ENCODE results near the gene GLI3. TPM values are rescaled to one million over a fixed set of nuclear protein-coding genes. Genes with fewer than 3 reads are reported as not detected.
"Not testable (repeated sequence)": the region's sequence is repeated elsewhere in the genome, so short reads cannot be mapped to it uniquely, and the experiment has no call there.

GLI3 gene
- total RNA-seq, 1 donor from 2014 or later: not detected

DNA sequence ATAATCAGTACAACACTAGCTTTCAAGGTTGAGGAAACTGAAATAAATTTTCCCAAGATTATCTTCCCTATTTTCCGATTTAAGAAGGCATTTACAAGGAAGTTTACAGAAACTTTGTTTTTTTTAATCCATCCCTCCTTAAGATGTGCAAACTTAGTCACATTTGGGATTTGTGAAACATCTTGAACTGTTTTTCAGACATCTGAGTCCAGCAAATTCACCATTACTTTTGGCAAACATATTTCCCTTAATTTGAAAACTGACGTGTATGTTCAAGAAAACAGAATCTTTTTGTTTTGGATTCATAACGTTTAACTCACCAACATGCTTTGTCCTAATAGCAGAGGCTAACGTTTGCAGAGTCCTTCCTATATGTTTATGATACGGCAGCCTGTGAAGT lies 19.5 kb downstream of the GLI3 start:
- Mint-ChIP-seq H3K4me3 (no peak overlapping the region), H3K36me3 (ENCODE audit: low read depth) (no peaks in the 10 kb centered on the region), H3K27me3 (ENCODE audit: insufficient read depth) (peaks cover 4% of the 10 kb centered on the region), H3K9me3 (no peaks in the 10 kb centered on the region), H3K4me1 (ENCODE audit: low read depth) (no peaks in the 10 kb centered on the region), H3K27ac (no peak overlapping the region)
- DNase-seq (ENCODE audit: low spot score): no peak
- intact Hi-C loops (cut with micrococcal nuclease): no loop called here

DNA sequence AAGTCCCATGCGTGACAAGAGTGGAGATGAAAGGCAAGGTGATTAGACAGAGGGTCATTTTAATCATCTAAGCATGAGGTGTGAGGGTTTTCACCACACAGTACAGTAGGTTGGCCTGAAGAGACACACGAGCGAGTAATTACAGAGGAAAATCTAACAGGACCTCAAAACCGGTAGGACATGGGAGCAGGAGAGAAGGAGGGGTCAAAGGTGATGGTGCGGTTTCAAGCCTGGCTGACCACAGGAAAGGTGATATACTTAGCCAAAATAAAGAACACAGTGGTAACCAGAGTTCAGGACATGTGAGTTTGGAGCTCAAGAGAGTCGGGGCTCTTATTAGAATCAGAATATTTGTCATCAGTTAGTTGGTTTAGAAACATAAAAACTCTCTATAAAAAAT lies 20.0 kb downstream of the GLI3 start:
- Mint-ChIP-seq H3K27me3 (ENCODE audit: insufficient read depth) (peaks cover 4% of the 10 kb centered on the region), H3K9me3 (no peaks in the 10 kb centered on the region), H3K27ac (no peak overlapping the region), H3K4me3 (no peak overlapping the region), H3K4me1 (ENCODE audit: low read depth) (no peaks in the 10 kb centered on the region), H3K36me3 (ENCODE audit: low read depth) (no peaks in the 10 kb centered on the region)
- intact Hi-C loops (cut with micrococcal nuclease): no loop called here
- no peak for DNase-seq (ENCODE audit: low spot score)

DNA sequence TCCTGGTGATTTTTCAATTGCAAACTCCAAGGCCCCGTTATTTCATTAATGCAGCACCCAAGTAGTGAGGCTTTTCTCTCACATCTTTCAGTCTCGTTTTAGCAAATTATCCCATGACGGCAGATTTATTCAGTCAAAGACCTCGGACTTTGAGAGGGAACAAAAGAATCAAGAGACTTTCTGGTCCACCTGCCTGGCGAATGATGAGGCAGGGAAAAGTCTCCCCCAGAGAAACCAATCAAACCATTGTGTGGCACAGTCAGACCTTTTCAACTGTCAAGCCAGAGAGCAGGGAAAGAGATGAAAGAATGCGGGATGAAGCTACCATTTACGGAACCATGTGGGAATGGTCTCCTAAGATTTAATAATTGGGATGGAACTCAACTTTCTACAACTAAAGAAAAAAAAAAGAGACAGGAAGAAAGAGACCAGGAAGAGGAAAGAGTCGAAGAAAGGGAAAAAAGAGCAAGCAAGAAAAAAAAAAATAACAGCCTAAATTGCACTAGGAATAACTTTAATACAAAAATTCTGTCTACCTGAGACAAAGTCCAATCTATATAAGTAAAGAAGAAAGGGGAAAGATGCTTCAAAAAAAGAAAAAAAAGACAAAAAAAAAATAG lies 22.8 kb downstream of the GLI3 start:
- DNase-seq (ENCODE audit: low spot score): no peak
- Mint-ChIP-seq H3K36me3 (ENCODE audit: low read depth) (no peaks in the 10 kb centered on the region), H3K4me3 (no peak overlapping the region), H3K9me3 (no peaks in the 10 kb centered on the region), H3K27ac (no peak overlapping the region), H3K4me1 (ENCODE audit: low read depth) (no peaks in the 10 kb centered on the region), H3K27me3 (ENCODE audit: insufficient read depth) (peaks cover 4% of the 10 kb centered on the region)
- intact Hi-C loops (cut with micrococcal nuclease): no loop called here

DNA sequence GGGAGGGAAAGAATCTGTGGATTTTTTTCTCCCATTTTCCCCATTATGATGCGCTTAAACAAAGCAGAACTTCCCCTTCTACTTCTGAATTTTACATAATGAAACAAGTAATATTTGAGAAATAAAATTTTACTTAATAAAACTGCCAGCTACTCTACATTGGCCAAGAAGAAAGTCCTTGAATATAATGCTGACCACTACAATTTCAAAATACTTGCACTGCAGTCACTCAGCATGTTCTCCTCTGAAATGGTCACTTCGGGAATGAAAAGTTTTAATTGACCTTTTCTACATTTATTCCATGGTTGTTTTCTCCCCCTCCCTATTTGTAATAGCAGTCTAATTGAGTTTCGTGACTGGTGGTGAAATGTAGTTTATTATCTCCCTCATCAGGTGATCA lies 23.9 kb downstream of the GLI3 start:
- no peak for DNase-seq (ENCODE audit: low spot score)
- Mint-ChIP-seq H3K36me3 (ENCODE audit: low read depth) (no peaks in the 10 kb centered on the region), H3K4me3 (no peak overlapping the region), H3K27me3 (ENCODE audit: insufficient read depth) (peaks cover 2% of the 10 kb centered on the region), H3K4me1 (ENCODE audit: low read depth) (no peaks in the 10 kb centered on the region), H3K9me3 (no peaks in the 10 kb centered on the region), H3K27ac (no peak overlapping the region)
- intact Hi-C loops (cut with micrococcal nuclease): no loop called here

DNA sequence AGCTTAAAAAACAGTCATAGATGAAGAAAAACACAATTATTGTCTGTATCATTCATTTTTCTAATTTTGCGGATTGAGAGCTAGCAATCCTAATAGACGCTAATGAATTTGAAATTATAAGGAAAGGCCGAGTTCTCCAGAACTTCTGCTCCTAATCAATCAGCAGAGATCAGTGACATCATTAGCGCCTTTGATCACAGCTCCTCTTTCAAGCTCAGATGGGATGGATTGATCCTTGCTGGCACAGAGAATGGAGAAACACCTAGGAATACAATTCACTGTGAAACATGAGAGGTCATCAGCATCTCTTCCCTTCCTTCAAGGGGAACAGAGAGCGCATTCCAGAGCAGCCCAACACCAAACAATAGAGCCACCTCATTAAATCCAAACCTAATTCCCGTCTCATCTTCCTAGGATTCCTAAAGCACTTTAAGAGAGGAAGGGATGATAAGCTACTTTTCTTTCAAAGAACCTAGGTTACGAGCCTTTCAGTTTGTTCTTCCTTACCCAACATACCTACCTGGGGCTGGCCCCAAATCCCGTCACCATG lies 24.4 kb downstream of the GLI3 start:
- intact Hi-C loops (cut with micrococcal nuclease): no loop called here
- H3K36me3 Mint-ChIP-seq (ENCODE audit: low read depth): no peaks in the 10 kb centered on the region
- H3K4me3 Mint-ChIP-seq: no peak overlapping the region
- H3K27me3 Mint-ChIP-seq (ENCODE audit: insufficient read depth): peaks cover 2% of the 10 kb centered on the region
- no peaks in the 10 kb centered on the region for H3K9me3 Mint-ChIP-seq
- no peaks in the 10 kb centered on the region for H3K4me1 Mint-ChIP-seq (ENCODE audit: low read depth)
- H3K27ac Mint-ChIP-seq: no peak overlapping the region
- no peak for DNase-seq (ENCODE audit: low spot score)

DNA sequence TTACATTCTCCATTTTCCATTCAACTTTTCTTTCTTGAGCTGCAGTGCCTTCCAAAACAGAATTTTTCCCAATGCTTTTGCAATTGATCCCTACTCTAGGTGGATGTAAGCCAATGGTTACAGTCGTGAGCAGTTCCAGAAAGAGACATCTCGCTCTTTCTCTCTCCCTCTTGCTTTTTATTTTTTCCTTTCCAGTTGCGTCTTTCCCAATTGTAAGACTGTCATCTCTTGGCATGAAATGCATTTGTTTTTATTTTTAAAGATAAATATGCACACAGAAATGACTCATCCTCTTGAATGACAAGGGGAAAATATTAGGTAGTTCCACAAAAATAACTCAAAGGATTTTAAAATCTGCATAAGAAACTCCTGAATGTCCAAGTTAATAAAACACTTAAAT lies 25.1 kb downstream of the GLI3 start:
- DNase-seq (ENCODE audit: low spot score): no peak
- no peaks in the 10 kb centered on the region for H3K9me3 Mint-ChIP-seq
- intact Hi-C loops (cut with micrococcal nuclease): no loop called here
- no peak overlapping the region for H3K27ac Mint-ChIP-seq
- no peaks in the 10 kb centered on the region for H3K36me3 Mint-ChIP-seq (ENCODE audit: low read depth)
- H3K4me3 Mint-ChIP-seq: no peak overlapping the region
- H3K27me3 Mint-ChIP-seq (ENCODE audit: insufficient read depth): peaks cover 2% of the 10 kb centered on the region
- no peaks in the 10 kb centered on the region for H3K4me1 Mint-ChIP-seq (ENCODE audit: low read depth)

DNA sequence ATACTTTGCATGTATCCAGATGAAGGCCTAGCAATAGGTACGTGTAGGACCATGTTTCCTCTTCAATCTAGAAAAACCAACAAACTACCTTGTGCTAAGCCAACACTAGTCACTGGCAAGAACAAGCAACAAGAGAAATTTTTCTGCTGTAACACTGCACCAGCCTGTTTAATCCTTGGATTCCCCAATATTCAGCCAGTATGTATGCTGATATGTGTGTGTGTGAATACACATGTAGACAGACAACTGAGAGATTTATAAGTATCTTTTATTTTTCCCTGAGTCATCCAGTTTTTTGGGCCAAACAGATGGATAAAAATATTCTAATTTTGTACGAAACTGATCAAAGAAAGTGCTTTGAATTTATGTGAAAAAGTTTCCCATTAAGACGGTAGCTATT lies 26.2 kb downstream of the GLI3 start:
- Mint-ChIP-seq H3K4me3 (no peak overlapping the region), H3K9me3 (no peaks in the 10 kb centered on the region), H3K36me3 (ENCODE audit: low read depth) (no peaks in the 10 kb centered on the region), H3K27ac (no peak overlapping the region), H3K27me3 (ENCODE audit: insufficient read depth) (peaks cover 2% of the 10 kb centered on the region), H3K4me1 (ENCODE audit: low read depth) (no peaks in the 10 kb centered on the region)
- intact Hi-C loops (cut with micrococcal nuclease): no loop called here
- no peak for DNase-seq (ENCODE audit: low spot score)

DNA sequence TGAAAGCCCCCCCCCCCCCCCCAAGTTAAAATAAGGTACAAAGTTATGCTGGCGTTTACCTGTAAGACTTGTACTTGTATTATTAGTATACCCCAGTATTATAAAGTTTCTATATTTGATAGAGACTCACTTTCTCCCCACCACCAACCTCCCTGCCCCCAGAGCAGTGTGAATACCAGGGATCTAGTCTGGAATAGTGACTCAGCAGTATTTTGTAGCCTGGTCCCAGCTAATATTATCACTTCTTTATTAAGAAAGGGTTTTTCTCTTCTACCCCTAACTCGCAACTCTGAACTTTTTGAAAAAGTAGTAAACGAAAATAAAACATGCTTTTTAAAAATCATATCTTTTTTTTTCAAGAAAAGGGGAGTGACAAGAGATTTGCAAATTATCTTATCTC lies 26.7 kb downstream of the GLI3 start:
- Mint-ChIP-seq H3K9me3 (no peaks in the 10 kb centered on the region), H3K36me3 (ENCODE audit: low read depth) (no peaks in the 10 kb centered on the region), H3K27me3 (ENCODE audit: insufficient read depth) (no peaks in the 10 kb centered on the region), H3K27ac (no peak overlapping the region), H3K4me3 (no peak overlapping the region), H3K4me1 (ENCODE audit: low read depth) (no peaks in the 10 kb centered on the region)
- intact Hi-C loops (cut with micrococcal nuclease): no loop called here
- no peak for DNase-seq (ENCODE audit: low spot score)

DNA sequence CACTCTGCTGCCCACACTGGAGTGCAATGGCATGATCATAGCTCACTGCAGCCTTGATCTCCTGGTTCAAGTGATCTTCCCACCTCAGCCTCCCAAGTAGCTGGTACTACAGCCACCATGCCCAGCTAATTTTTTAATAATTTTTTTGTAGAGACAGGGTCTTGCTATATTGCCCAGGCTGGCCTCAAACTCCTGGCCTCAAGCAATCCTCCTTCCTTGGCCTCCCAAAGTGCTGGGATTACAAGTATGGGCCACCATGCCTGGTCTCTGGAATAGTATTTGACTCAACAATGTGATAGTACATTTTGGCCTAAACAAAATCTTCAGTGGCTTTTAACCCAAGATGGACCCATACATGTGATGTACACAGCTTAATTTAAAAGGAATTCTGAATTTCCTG lies 27.9 kb downstream of the GLI3 start:
- H3K27ac Mint-ChIP-seq: not testable (repeated sequence)

DNA sequence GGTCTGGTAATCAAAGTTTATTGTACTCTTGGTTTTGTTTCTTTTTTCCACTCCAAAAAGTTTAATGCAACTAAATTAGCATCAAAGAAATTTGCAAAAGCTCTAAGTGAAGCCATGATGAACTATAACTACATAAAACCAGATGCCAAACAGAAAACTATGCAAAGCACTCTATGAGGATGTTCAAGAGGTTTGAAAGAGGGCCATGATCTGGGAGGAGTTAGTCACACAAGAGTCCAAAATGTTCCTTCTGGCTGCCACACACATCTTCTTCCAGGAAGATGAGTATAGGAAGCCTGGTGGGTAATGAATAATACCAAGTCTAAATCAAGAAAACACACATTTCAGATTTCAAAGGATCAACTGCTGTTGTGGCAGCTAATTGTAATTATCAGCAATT lies 28.4 kb downstream of the GLI3 start:
- H3K27ac Mint-ChIP-seq: no peak overlapping the region
- H3K9me3 Mint-ChIP-seq: no peaks in the 10 kb centered on the region
- H3K27me3 Mint-ChIP-seq (ENCODE audit: insufficient read depth): no peaks in the 10 kb centered on the region
- no peaks in the 10 kb centered on the region for H3K36me3 Mint-ChIP-seq (ENCODE audit: low read depth)
- H3K4me3 Mint-ChIP-seq: no peak overlapping the region
- no peak for DNase-seq (ENCODE audit: low spot score)
- no peaks in the 10 kb centered on the region for H3K4me1 Mint-ChIP-seq (ENCODE audit: low read depth)
- intact Hi-C loops (cut with micrococcal nuclease): no loop called here

More for the DNA sequence above, 27.9 kb downstream of the GLI3 start:
- H3K4me3 Mint-ChIP-seq; DNase-seq (ENCODE audit: low spot score); intact Hi-C loops (cut with micrococcal nuclease); H3K4me1 Mint-ChIP-seq (ENCODE audit: low read depth); H3K27me3 Mint-ChIP-seq (ENCODE audit: insufficient read depth); H3K9me3 Mint-ChIP-seq; H3K36me3 Mint-ChIP-seq (ENCODE audit: low read depth): not testable (repeated sequence)

DNA sequence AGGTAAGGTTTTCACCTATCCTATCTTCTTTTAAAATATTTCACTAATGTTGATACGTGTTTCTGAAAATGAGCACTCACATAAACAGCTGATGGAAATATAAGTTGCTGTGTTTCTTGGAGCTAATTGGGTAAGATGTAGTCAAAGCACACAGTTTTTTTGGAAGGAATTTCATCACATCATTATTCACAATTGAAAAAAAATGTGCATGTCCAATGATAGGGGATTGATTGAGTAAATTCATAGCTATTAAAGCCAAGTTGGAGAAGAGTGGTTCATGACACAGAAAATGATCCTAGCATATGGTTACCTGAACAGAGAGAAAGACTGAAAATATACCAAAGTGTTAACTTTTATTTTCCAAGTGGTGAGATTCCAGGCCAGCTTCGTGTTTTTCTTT lies 29.6 kb downstream of the GLI3 start:
- no peaks in the 10 kb centered on the region for H3K4me1 Mint-ChIP-seq (ENCODE audit: low read depth)
- intact Hi-C loops (cut with micrococcal nuclease): no loop called here
- no peak overlapping the region for H3K4me3 Mint-ChIP-seq
- H3K9me3 Mint-ChIP-seq: no peaks in the 10 kb centered on the region
- no peak for DNase-seq (ENCODE audit: low spot score)
- H3K36me3 Mint-ChIP-seq (ENCODE audit: low read depth): no peaks in the 10 kb centered on the region
- H3K27ac Mint-ChIP-seq: no peak overlapping the region
- H3K27me3 Mint-ChIP-seq (ENCODE audit: insufficient read depth): no peaks in the 10 kb centered on the region

DNA sequence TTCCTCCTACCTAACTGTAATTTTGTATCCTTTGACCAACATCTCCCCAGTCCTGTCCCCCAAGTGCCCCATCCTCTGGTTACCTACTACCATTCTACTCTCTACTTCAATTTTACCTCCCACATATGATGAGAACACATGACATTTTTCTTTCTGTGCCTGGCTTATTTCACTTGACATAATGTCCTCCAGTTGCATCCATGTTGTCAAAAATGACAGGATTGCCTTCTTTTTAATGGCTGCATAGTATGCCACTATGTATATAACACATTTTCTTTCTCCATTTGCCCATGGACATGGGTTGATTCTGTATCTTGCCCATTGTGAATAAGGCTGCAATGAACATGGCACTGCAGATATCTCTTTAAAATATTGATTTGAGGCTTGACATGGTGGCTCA lies 33.7 kb downstream of the GLI3 start:
- no peak overlapping the region for H3K27ac Mint-ChIP-seq
- no peaks in the 10 kb centered on the region for H3K27me3 Mint-ChIP-seq (ENCODE audit: insufficient read depth)
- DNase-seq (ENCODE audit: low spot score): no peak
- intact Hi-C loops (cut with micrococcal nuclease): no loop called here
- no peaks in the 10 kb centered on the region for H3K9me3 Mint-ChIP-seq
- H3K4me1 Mint-ChIP-seq (ENCODE audit: low read depth): no peaks in the 10 kb centered on the region
- H3K4me3 Mint-ChIP-seq: no peak overlapping the region
- H3K36me3 Mint-ChIP-seq (ENCODE audit: low read depth): no peaks in the 10 kb centered on the region

DNA sequence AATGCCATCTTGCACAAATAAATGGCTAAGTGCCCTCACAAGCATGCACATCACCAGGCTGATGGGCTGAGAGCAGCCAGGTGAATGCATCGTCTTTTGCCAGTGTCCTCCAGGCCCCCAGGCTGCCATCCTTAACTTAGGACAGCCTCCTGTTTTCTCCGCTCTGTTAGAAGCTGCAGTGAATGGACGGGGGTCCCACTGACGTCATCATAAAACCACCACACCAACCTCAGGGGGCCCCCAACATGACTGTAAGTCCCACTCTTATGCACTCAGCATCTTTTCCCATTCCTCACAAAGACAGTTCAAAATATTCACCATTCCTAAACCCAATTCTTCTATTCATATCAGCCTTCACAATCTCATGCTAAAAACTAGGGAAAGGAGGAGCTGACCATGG lies 34.4 kb downstream of the GLI3 start:
- no peak for DNase-seq (ENCODE audit: low spot score)
- H3K36me3 Mint-ChIP-seq (ENCODE audit: low read depth): no peaks in the 10 kb centered on the region
- H3K27ac Mint-ChIP-seq: no peak overlapping the region
- H3K9me3 Mint-ChIP-seq: no peaks in the 10 kb centered on the region
- intact Hi-C loops (cut with micrococcal nuclease): no loop called here
- no peaks in the 10 kb centered on the region for H3K4me1 Mint-ChIP-seq (ENCODE audit: low read depth)
- no peaks in the 10 kb centered on the region for H3K27me3 Mint-ChIP-seq (ENCODE audit: insufficient read depth)
- no peak overlapping the region for H3K4me3 Mint-ChIP-seq

Data from activated T-helper 1 cell treated with anti-CD3 and anti-CD28 coated beads, Interleukin-12 subunit alpha, Interleukin-12 subunit beta, Interleukin-2, Interleukin-4 antibody, amounts not matched to agents 30 ng/mL and 10 ng/mL and 1 ng/mL, durations not matched to agents 14 hours and 24 hours and 36 hours (primary cell).